SK-N-SH (cell line): Measurements from ENCODE around the gene RAP1GAP. TPM values are rescaled to one million over a fixed set of nuclear protein-coding genes. Genes with fewer than 3 reads are reported as not detected.

Experiments used
- CTCF ChIA-PET: fragments of 300-600, 350-600 bp; formaldehyde crosslinking; extraction: SDS; loops from one replicate; lab custom pipeline; 2021; lab: Yijun Ruan, JAX
- POLR2A ChIA-PET: fragments of 350-600 bp; sonication (Branson Sonifier 250); formaldehyde crosslinking; extraction: SDS; loops from one replicate; lab custom pipeline; 2020; ENCODE audit warnings: antibody characterized with exemption, inconsistent platforms; lab: Yijun Ruan, JAX
- DNase-seq: peaks from one replicate; pipeline ENCODE4 v3.0.0; 2012
- H2AFZ ChIP-seq: fragments of 200-600 bp; sonication (generic); 2 replicates; pipeline ENCODE4 v1.8.1; 2016; ENCODE audit warnings: antibody characterized with exemption, mild to moderate bottlenecking, low read depth
- H3F3A ChIP-seq: fragments of 200-600 bp; sonication (generic); replicated peaks from 2 replicates; pipeline ENCODE3; 2016; ENCODE audit warnings: antibody characterized with exemption, mild to moderate bottlenecking; ENCODE audit not compliant: insufficient read depth
- H3K27ac ChIP-seq, 2 experiments: fragments of 200-500 bp in 1 of 2; fragments of 200-600 bp in 1 of 2; sonication (Bioruptor generic) in 1 of 2; sonication (generic), shearing (Covaris generic) in 1 of 2; 2 replicates each; pipeline versions ENCODE4 v1.5.1 to v1.6.1; 2014 to 2016; ENCODE audit warnings: low read depth in 2 of 2, inconsistent platforms in 1 of 2, low read length in 1 of 2, mild to moderate bottlenecking in 1 of 2, mixed read lengths in 1 of 2
- H3K27me3 ChIP-seq: fragments of 200-600 bp; sonication (generic), shearing (Covaris generic); 2 replicates; pipeline ENCODE4 v1.6.1; 2016; ENCODE audit warnings: mixed run types; ENCODE audit not compliant: insufficient read depth
- H3K36me3 ChIP-seq, 2 experiments: fragments of 200-500 bp in 1 of 2; fragments of 200-600 bp in 1 of 2; sonication (Bioruptor generic) in 1 of 2; sonication (generic) in 1 of 2; replicated peaks in 1 of 2; 2 replicates each; pipeline versions ENCODE3 to v1.5.1; 2014 to 2016; ENCODE audit warnings: low read length in 1 of 2, mild to moderate bottlenecking in 1 of 2; ENCODE audit not compliant: insufficient read depth in 2 of 2, control insufficient read depth in 1 of 2
- H3K4me1 ChIP-seq, 2 experiments: fragments of 200-500 bp in 1 of 2; fragments of 200-600 bp in 1 of 2; sonication (Bioruptor generic) in 1 of 2; sonication (generic), shearing (Covaris generic) in 1 of 2; 2 replicates each; pipeline versions ENCODE4 v1.5.1 to v1.6.1; 2014 to 2016; ENCODE audit warnings: low read depth in 1 of 2, low read length in 1 of 2, mixed run types in 1 of 2; ENCODE audit not compliant: insufficient read depth in 2 of 2, control insufficient read depth in 1 of 2
- H3K4me2 ChIP-seq: fragments of 200-600 bp; sonication (generic), shearing (Covaris generic); 2 replicates; pipeline ENCODE4 v1.6.1; 2017; ENCODE audit warnings: mixed run types
- H3K4me3 ChIP-seq, 2 experiments: fragments of 200-500 bp in 1 of 2; fragments of 200-600 bp in 1 of 2; sonication (Bioruptor generic) in 1 of 2; sonication (generic), shearing (Covaris generic) in 1 of 2; 2 replicates each; pipeline versions ENCODE4 v1.5.1 to v1.8.1; 2014 to 2016; ENCODE audit warnings: low read depth in 2 of 2, inconsistent platforms in 1 of 2, low read length in 1 of 2, mild to moderate bottlenecking in 1 of 2, mixed read lengths in 1 of 2, moderate library complexity in 1 of 2
- H3K79me2 ChIP-seq: fragments of 200-600 bp; sonication (generic); 2 replicates; pipeline ENCODE4 v1.8.1; 2017; ENCODE audit warnings: mild to moderate bottlenecking; ENCODE audit not compliant: insufficient read depth
- H3K9ac ChIP-seq: fragments of 200-600 bp; sonication (generic); 2 replicates; pipeline ENCODE4 v1.6.1; 2017; ENCODE audit warnings: mixed run types
- H3K9me2 ChIP-seq: fragments of 200-600 bp; sonication (generic); 2 replicates; pipeline ENCODE4 v1.6.1; 2017; ENCODE audit warnings: mixed run types
- H3K9me3 ChIP-seq: fragments of 200-600 bp; sonication (generic); 2 replicates; pipeline ENCODE4 v1.6.1; 2017; ENCODE audit warnings: mixed run types, mild to moderate bottlenecking, moderate library complexity
- H4K20me1 ChIP-seq: fragments of 200-600 bp; sonication (generic); 2 replicates; pipeline ENCODE4 v1.6.1; 2017; ENCODE audit warnings: mild to moderate bottlenecking, mixed run types; ENCODE audit not compliant: insufficient read depth
- CTCF ChIP-seq: fragments of 200-600 bp; sonication (generic); IDR thresholded peaks from 2 replicates; pipeline ENCODE4 v1.6.1; 2017; ENCODE audit warnings: antibody characterized with exemption, mild to moderate bottlenecking, moderate library complexity
- ELF1 ChIP-seq: IDR thresholded peaks from 2 replicates; pipeline ENCODE4 v1.4.0; 2012
- EP300 ChIP-seq, 2 experiments: IDR thresholded peaks; 2 replicates each; pipeline versions ENCODE4 v1.4.0 to v1.6.1; 2012; ENCODE audit warnings: borderline replicate concordance in 1 of 2, low read depth in 1 of 2, low read length in 1 of 2
- EZH2phosphoT487 ChIP-seq: fragments of 200-600 bp; sonication (generic); IDR thresholded peaks from 2 replicates; pipeline ENCODE4 v1.6.1; 2017; ENCODE audit warnings: low read depth, mixed run types, mild to moderate bottlenecking, antibody characterized with exemption, moderate library complexity, borderline replicate concordance
- FOXJ3 ChIP-seq: sonication (generic); formaldehyde crosslinking; IDR thresholded peaks from 2 replicates; pipeline ENCODE4 v1.5.1; 2020; ENCODE audit warnings: mild to moderate bottlenecking, missing genetic modification reagents
- FOXM1 ChIP-seq: IDR thresholded peaks from 2 replicates; pipeline ENCODE4 v1.4.0; 2012; ENCODE audit warnings: low read depth, mild to moderate bottlenecking
- GABPA ChIP-seq: IDR thresholded peaks from 2 replicates; pipeline ENCODE4 v1.4.0; 2012; ENCODE audit warnings: low read depth, mild to moderate bottlenecking
- GATA2 ChIP-seq: sonication (generic); formaldehyde crosslinking; IDR thresholded peaks from 2 replicates; pipeline ENCODE4 v1.5.0; 2020; ENCODE audit warnings: mild to moderate bottlenecking, missing genetic modification reagents
- MAX ChIP-seq: IDR thresholded peaks from 2 replicates; pipeline ENCODE4 v1.4.0; 2012; ENCODE audit warnings: low read depth
- MXI1 ChIP-seq: IDR thresholded peaks from 2 replicates; pipeline ENCODE4 v1.6.1; 2012; ENCODE audit warnings: mild to moderate bottlenecking, low read depth, low read length, improper control_type of control experiment
- NFIC ChIP-seq: IDR thresholded peaks from 2 replicates; pipeline ENCODE4 v1.4.0; 2012; ENCODE audit warnings: borderline replicate concordance
- NRF1 ChIP-seq: IDR thresholded peaks from 2 replicates; pipeline ENCODE4 v1.6.1; 2012; ENCODE audit warnings: low read depth, mild to moderate bottlenecking, low read length
- PBX3 ChIP-seq: IDR thresholded peaks from 2 replicates; pipeline ENCODE4; 2012
- RAD21 ChIP-seq: IDR thresholded peaks from 2 replicates; pipeline ENCODE4 v1.6.1; 2012; ENCODE audit warnings: mild to moderate bottlenecking, low read length
- RXRA ChIP-seq: IDR thresholded peaks from 2 replicates; pipeline ENCODE4 v1.4.0; 2012; ENCODE audit warnings: low read depth, mild to moderate bottlenecking, borderline replicate concordance
- SIN3A ChIP-seq: IDR thresholded peaks from 2 replicates; pipeline ENCODE4 v1.6.1; 2012; ENCODE audit warnings: low read depth, mild to moderate bottlenecking, low read length, moderate library complexity, borderline replicate concordance
- TEAD4 ChIP-seq: IDR thresholded peaks from 2 replicates; pipeline ENCODE4 v1.4.0; 2012; ENCODE audit warnings: mild to moderate bottlenecking, borderline replicate concordance; ENCODE audit not compliant: insufficient read depth
- USF1 ChIP-seq: IDR thresholded peaks from 2 replicates; pipeline ENCODE4 v1.4.0; 2012; ENCODE audit warnings: low read depth, borderline replicate concordance
- USF2 ChIP-seq: fragments of 150-350 bp; IDR thresholded peaks from 2 replicates; pipeline ENCODE4 v1.6.1; 2017; ENCODE audit warnings: antibody characterized with exemption, low read length, low read depth, borderline replicate concordance
- ZBTB33 ChIP-seq: IDR thresholded peaks from 2 replicates; pipeline ENCODE4 v1.4.0; 2012; ENCODE audit warnings: low read depth, borderline replicate concordance
- whole genome bisulfite sequencing: methylation state at CpG from one replicate; pipeline ENCODE4 v1.1.6; 2017; ENCODE audit warnings: low lambda C conversion rate; 5-methylcytosine and 5-hydroxymethylcytosine counted together
- polyA plus RNA-seq, 3 experiments: library from polyadenylated mRNA; depleted of rRNA; stranded (reverse); fragments of >200 nt; gene quantifications; 2 replicates each; pipeline ENCODE4 v1.2.3, GENCODE V29; 2012

RAP1GAP gene
- polyA plus RNA-seq, 1 of the 3 experiments (the other 2 are of a cell fraction) = 0.99 TPM

- TF ChIP-seq CTCF (no peak), ZBTB33 (no peak), GABPA (no peak), PBX3 (no peak), GATA2 (CRISPR knock-in tag) (no peak), USF1 (no peak), SIN3A (no peak), FOXM1 (no peak)
Observed at GRCh38 chr1:21565285-21565684, 103.9 kb downstream of the RAP1GAP start (continued).

GRCh38 chr1:21564521-21565095 is 104.5 kb downstream of the RAP1GAP start:
- H3F3A ChIP-seq = no peaks in the 10 kb centered on the region
- H3K4me2 ChIP-seq = no peak overlapping the region
- DNase-seq = no peak
- CTCF ChIA-PET = interaction anchor here (0.6 to 1.1 kb wide), 2 partner anchors 9 to 94 kb away, joined by 3 read pairs; no protein-coding TSS in a partner anchor
- H3K9me3 ChIP-seq = no peaks in the 10 kb centered on the region
- WGBS = 73% methylated on average over 12 of the region's 14 CpGs
- H2AFZ ChIP-seq = no peak overlapping the region
- H3K79me2 ChIP-seq = no peaks in the 10 kb centered on the region
- POLR2A ChIA-PET = no interaction called here
- no peaks in the 10 kb centered on the region for H4K20me1 ChIP-seq
- no peak overlapping the region for H3K4me3 ChIP-seq
- no peak overlapping the region for H3K9ac ChIP-seq
- H3K4me1 ChIP-seq = peaks cover 6 to 7% of the 10 kb centered on the region in 2 experiments; a peak in 2 of 4 replicates
- no peaks in the 10 kb centered on the region for H3K36me3 ChIP-seq
- no peaks in the 10 kb centered on the region for H3K9me2 ChIP-seq
- no peak overlapping the region for H3K27ac ChIP-seq
- no peaks in the 10 kb centered on the region for H3K27me3 ChIP-seq
- TF ChIP-seq FOXJ3 (no peak), USF2 (no peak), SIN3A (no peak), NRF1 (no peak), CTCF (no peak), GABPA (no peak), EZH2phosphoT487 (no peak), NFIC (no peak), MAX (no peak), RAD21 (no peak), TEAD4 (no peak), ELF1 (no peak), PBX3 (no peak), RXRA (no peak), EP300 (IDR thresholded peaks at IDR 0.05; ENCODE audit: borderline replicate concordance in 1 of 2, low read depth in 1 of 2, low read length in 1 of 2) (no peak), MXI1 (no peak)
